Right atrium auricular region (tissue), 2 donors: Measurements from ENCODE around the gene GMDS. TPM values are rescaled to one million over a fixed set of nuclear protein-coding genes. Genes with fewer than 3 reads are reported as not detected.

Experiments used
- DNase-seq: peaks from one replicate; pipeline ENCODE4 v3.0.0-alpha.2; 2019; ENCODE audit warnings: low spot score
- H3K27ac ChIP-seq, 2 donors: fragments of 200-600 bp; sonication (generic); 1 replicate in 1 of 2; 2 replicates in 1 of 2; pipeline ENCODE4 v1.5.1; 2016 to 2019
- H3K27me3 ChIP-seq, 2 donors: fragments of 200-600 bp; sonication (generic); one replicate each; pipeline versions ENCODE4 v1.5.1 to v1.6.0; 2017 to 2019
- H3K36me3 ChIP-seq: fragments of 200-600 bp; sonication (generic); one replicate; pipeline ENCODE4 v1.5.1; 2016
- H3K4me1 ChIP-seq, 2 donors: fragments of 200-600 bp; sonication (generic); one replicate each; pipeline versions ENCODE4 v1.5.1 to v1.6.0; 2017 to 2019
- H3K4me3 ChIP-seq, 2 donors: fragments of 200-600 bp; sonication (generic); 1 replicate in 1 of 2; 2 replicates in 1 of 2; pipeline ENCODE4 v1.5.1; 2017 to 2019; ENCODE audit warnings: mild to moderate bottlenecking in 1 of 2, moderate library complexity in 1 of 2
- H3K9me3 ChIP-seq, 2 donors: fragments of 200-600 bp; sonication (generic); one replicate each; pipeline ENCODE4 v1.5.1; 2019
- CTCF ChIP-seq, 2 donors: fragments of 200-600 bp; sonication (generic); IDR thresholded peaks; one replicate each; pipeline ENCODE4 v1.5.1; 2019; ENCODE audit warnings: antibody characterized with exemption in 2 of 2
- total RNA-seq, 2 donors: library from RNA; depleted of rRNA; stranded (reverse); fragments of >200 nt; gene quantifications; one replicate each; pipeline ENCODE4 v1.1.0, GENCODE V29; 2016

The GMDS gene
- total RNA-seq, 2 donors from 2014 or later, result 11.1 to 11.8 TPM

DNA sequence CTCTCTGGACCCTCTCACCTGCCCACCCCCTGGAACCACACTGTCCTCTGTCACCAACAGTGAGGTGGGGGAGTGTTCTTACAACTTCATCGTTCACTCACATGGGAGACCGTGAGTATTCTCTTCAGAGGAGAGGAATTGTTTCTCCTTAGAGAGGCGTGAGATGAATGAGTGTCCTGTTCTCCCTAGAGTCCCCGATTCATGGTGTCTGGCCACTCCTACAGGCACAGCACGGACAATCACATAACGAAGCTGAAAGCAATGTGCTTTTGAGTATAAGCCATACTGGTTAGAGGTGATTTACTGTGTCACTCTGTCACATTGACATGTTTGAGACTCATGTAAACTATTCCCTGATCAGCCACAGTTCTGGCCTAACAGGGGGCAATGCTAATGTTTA lies 581.1 kb downstream of the GMDS start:
- Histone ChIP-seq H3K27me3 (no peaks in the 10 kb centered on the region), H3K36me3 (no peaks in the 10 kb centered on the region), H3K4me1 (no peaks in the 10 kb centered on the region), H3K27ac (no peak overlapping the region), H3K4me3 (no peak overlapping the region), H3K9me3 (no peaks in the 10 kb centered on the region)
- no peak for DNase-seq
- TF ChIP-seq CTCF (IDR thresholded peaks at IDR 0.05), result no peak

GRCh38 chr6:1663511-1663910 lies 581.9 kb downstream of the GMDS start:
- H3K4me1 ChIP-seq, result no peaks in the 10 kb centered on the region
- no peak for TF ChIP-seq CTCF (IDR thresholded peaks at IDR 0.05)
- no peak overlapping the region for H3K27ac ChIP-seq
- no peaks in the 10 kb centered on the region for H3K9me3 ChIP-seq
- no peaks in the 10 kb centered on the region for H3K36me3 ChIP-seq
- H3K27me3 ChIP-seq, result no peaks in the 10 kb centered on the region
- H3K4me3 ChIP-seq, result no peak overlapping the region
- no peak for DNase-seq

- Histone ChIP-seq H3K4me3 (no peak overlapping the region), H3K36me3 (no peaks in the 10 kb centered on the region), H3K9me3 (no peaks in the 10 kb centered on the region), H3K27ac (no peak overlapping the region), H3K27me3 (no peaks in the 10 kb centered on the region), H3K4me1 (no peaks in the 10 kb centered on the region)
- no peak for DNase-seq
- TF ChIP-seq CTCF (IDR thresholded peaks at IDR 0.05), result no peak
These were observed 582.9 kb downstream of the GMDS start for GRCh38 chr6:1662534-1662933.

DNA sequence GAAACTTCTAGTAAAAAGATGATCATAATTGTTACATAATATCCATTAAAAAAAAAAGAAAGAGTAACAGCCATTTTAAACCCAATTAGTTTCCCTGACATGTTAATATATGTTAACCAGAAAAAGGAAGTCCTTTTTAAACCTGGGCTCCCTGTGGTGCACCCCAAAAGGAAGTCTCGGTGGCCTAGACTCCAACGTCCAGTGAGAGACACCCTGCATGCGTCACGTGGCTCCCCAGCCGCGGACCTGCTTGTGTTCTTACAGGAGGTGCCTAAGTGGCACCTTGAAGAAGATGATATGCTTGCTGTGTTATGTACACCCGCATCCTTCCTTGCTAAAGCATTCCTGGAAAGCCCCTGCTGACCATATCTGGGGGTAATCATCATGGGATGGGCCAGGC lies 585.6 kb downstream of the GMDS start:
- Histone ChIP-seq H3K4me3 (no peak overlapping the region), H3K27ac (no peak overlapping the region), H3K9me3 (no peaks in the 10 kb centered on the region), H3K36me3 (no peaks in the 10 kb centered on the region), H3K4me1 (no peaks in the 10 kb centered on the region), H3K27me3 (no peaks in the 10 kb centered on the region)
- DNase-seq, result no peak
- no peak for TF ChIP-seq CTCF (IDR thresholded peaks at IDR 0.05)

DNA sequence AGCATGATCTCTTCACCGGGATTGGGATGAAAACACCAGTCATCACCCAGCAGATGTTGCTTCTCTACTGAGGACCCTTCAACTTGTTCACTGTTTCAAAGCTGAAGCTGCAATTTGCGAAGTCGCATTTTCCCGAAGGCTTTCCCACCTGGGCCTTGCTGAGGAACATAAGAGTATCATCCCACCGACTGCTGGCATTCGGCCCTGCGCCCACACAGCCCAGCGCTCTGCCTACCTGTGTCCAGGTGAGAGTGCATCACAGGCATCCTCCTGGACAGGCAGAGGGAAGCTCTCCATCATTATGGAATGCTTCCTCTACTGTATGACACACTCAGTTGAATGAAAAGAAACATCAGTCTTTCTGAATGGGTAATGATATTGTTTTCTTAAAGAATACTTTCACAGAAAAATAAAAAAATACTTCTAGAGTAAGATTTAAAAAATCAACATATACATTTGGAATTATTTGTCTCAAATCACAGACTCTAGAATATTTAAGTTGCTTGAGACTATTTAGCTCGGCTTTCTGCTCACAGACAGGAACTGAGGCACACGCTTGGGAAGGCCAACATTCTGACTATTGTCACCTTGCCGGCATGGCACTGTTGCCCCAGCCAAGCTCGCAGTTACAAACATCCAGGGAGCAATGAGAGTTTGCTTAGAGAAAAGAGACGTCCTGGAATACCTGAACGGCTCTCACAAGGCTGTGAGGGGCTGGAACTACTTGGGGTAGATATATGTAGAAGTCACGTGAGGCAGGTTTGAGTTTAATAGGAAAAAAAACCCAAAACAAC lies 587.0 kb downstream of the GMDS start:
- H3K27ac ChIP-seq, result no peak overlapping the region
- H3K4me1 ChIP-seq, result no peaks in the 10 kb centered on the region
- DNase-seq, result no peak
- H3K36me3 ChIP-seq, result no peaks in the 10 kb centered on the region
- no peaks in the 10 kb centered on the region for H3K9me3 ChIP-seq
- no peak overlapping the region for H3K4me3 ChIP-seq
- no peaks in the 10 kb centered on the region for H3K27me3 ChIP-seq
- TF ChIP-seq CTCF (IDR thresholded peaks at IDR 0.05), result no peak

DNA sequence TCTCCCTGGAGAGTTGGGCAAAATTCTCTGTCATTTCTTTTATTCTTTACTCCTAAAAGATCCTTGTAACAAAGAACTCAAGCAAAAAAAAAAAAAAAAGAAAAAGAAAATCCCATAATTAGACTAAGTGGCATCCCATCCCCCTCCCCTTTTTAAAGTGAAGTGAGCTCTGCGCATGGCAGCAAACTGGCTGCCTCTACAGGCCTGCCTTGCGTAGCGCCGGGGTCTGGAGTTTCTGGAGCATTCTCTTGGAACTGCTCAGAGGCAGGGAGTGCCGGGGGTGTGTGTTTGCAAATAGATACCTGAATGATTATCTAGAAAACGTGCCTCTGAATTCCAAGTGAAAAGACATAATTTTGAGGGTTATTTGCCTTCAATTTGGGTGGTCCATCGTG lies 587.6 kb downstream of the GMDS start:
- Histone ChIP-seq H3K4me3 (no peak overlapping the region), H3K9me3 (no peaks in the 10 kb centered on the region), H3K27me3 (no peaks in the 10 kb centered on the region), H3K36me3 (no peaks in the 10 kb centered on the region), H3K4me1 (no peaks in the 10 kb centered on the region), H3K27ac (no peak overlapping the region)
- TF ChIP-seq CTCF (IDR thresholded peaks at IDR 0.05), result no peak
- no peak for DNase-seq
